ENCODE results near the gene GJD2.

GJD2 gene

GRCh38 chr15:34713635-34714034 is 41.2 kb downstream of the GJD2 start:
- TF ChIP-seq REST (IDR thresholded peaks at IDR 0.05; ENCODE audit: insufficient replicate concordance, low read depth) (no peak), POLR2AphosphoS5 (IDR thresholded peaks at IDR 0.05; ENCODE audit: low read depth) (no peak), SPI1 (IDR thresholded peaks at IDR 0.05; ENCODE audit: borderline replicate concordance, low read depth) (no peak), CTCF (IDR thresholded peaks at IDR 0.05; ENCODE audit: insufficient read depth, low read length) (no peak), GABPA (IDR thresholded peaks at IDR 0.05; ENCODE audit: low read depth) (no peak)
- Histone ChIP-seq H3K27ac (replicated peaks) (no peak overlapping the region), H3K4me3 (replicated peaks; ENCODE audit: insufficient read depth, low read length) (no peak overlapping the region), H3K27me3 (ENCODE audit: insufficient read depth, poor library complexity, severe bottlenecking) (peaks cover 9% of the 10 kb centered on the region)
- DNase-seq (ENCODE audit: low read depth in 1 of 2, low spot score in 1 of 2), result no peak

- no peak overlapping the region for H3K4me3 ChIP-seq (replicated peaks; ENCODE audit: insufficient read depth, low read length)
- TF ChIP-seq GABPA (IDR thresholded peaks at IDR 0.05; ENCODE audit: low read depth), result no peak
- no peak overlapping the region for H3K27ac ChIP-seq (replicated peaks)
- H3K27me3 ChIP-seq (ENCODE audit: insufficient read depth, poor library complexity, severe bottlenecking), result peaks cover 3% of the 10 kb centered on the region
- no peak for DNase-seq (ENCODE audit: low read depth in 1 of 2, low spot score in 1 of 2)
Measured at GRCh38 chr15:34709866-34710265, 44.9 kb downstream of the GJD2 start.

GRCh38 chr15:34708422-34708821 is 46.4 kb downstream of the GJD2 start:
- Histone ChIP-seq H3K27ac (replicated peaks) (no peak overlapping the region), H3K27me3 (ENCODE audit: insufficient read depth, poor library complexity, severe bottlenecking) (no peaks in the 10 kb centered on the region)
- peak; percentile 1 to 6 for DNase-seq (ENCODE audit: low read depth in 1 of 2, low spot score in 1 of 2)

GRCh38 chr15:34701536-34701935 is 53.3 kb downstream of the GJD2 start:
- Histone ChIP-seq H3K27me3 (ENCODE audit: insufficient read depth, poor library complexity, severe bottlenecking) (peaks cover 8% of the 10 kb centered on the region), H3K4me3 (replicated peaks; ENCODE audit: insufficient read depth, low read length) (no peak overlapping the region), H3K27ac (replicated peaks) (no peak overlapping the region)
- DNase-seq (ENCODE audit: low read depth in 1 of 2, low spot score in 1 of 2), result no peak
- TF ChIP-seq CTCF (IDR thresholded peaks at IDR 0.05; ENCODE audit: insufficient read depth, low read length) (no peak), REST (IDR thresholded peaks at IDR 0.05; ENCODE audit: insufficient replicate concordance, low read depth) (no peak), POLR2AphosphoS5 (IDR thresholded peaks at IDR 0.05; ENCODE audit: low read depth) (no peak), SPI1 (IDR thresholded peaks at IDR 0.05; ENCODE audit: borderline replicate concordance, low read depth) (no peak), GABPA (IDR thresholded peaks at IDR 0.05; ENCODE audit: low read depth) (no peak)

More at GRCh38 chr15:34708422-34708821, 46.4 kb downstream of the GJD2 start:
- H3K4me3 ChIP-seq (replicated peaks; ENCODE audit: insufficient read depth, low read length), result no peak overlapping the region
- TF ChIP-seq GABPA (IDR thresholded peaks at IDR 0.05; ENCODE audit: low read depth) (no peak), CTCF (IDR thresholded peaks at IDR 0.05; ENCODE audit: insufficient read depth, low read length) (peak; percentile 70)
